ENCODE measurements around the gene MTCL3.

Gene MTCL3

GRCh38 chr6:127516662-127517273 lies 2.4 kb downstream of the MTCL3 start:
- ChIA-PET CTCF (interaction anchor here (0.6 to 1.9 kb wide), 9 partner anchors 19 to 731 kb away, joined by 3 to 5 read pairs (median 3); no protein-coding TSS in a partner anchor), POLR2A (ENCODE audit: low non-redundant PET) (no interaction called here)
- TF ChIP-seq CTCF (conservative IDR thresholded peaks at IDR 0.05; ENCODE audit: low read depth) = peak; percentile 49
- DNase-seq (ENCODE audit: low spot score) = peak; percentile 55
- H3K27ac ChIP-seq = no peak overlapping the region

- ChIA-PET POLR2A (ENCODE audit: low non-redundant PET) (no interaction called here), CTCF (interaction anchor here (0.5 to 1.9 kb wide), 10 partner anchors 18 to 791 kb away, joined by 3 to 5 read pairs (median 3); partner anchors contain the start of gene RNF146)
- peak; percentile 46 for DNase-seq (ENCODE audit: low spot score)
- no peak overlapping the region for H3K27ac ChIP-seq
- no peak for TF ChIP-seq CTCF (conservative IDR thresholded peaks at IDR 0.05; ENCODE audit: low read depth)
Measured at GRCh38 chr6:127515794-127516661, 3.1 kb downstream of the MTCL3 start.

- POLR2A ChIA-PET (ENCODE audit: low non-redundant PET) = no interaction called here
- no peak for TF ChIP-seq CTCF (conservative IDR thresholded peaks at IDR 0.05; ENCODE audit: low read depth)
- CTCF ChIA-PET = interaction anchor here (0.5 to 1.9 kb wide), 4 partner anchors 51 to 791 kb away, joined by 3 to 5 read pairs (median 4); partner anchors contain the start of gene RNF146
- no peak for DNase-seq (ENCODE audit: low spot score)
- H3K27ac ChIP-seq = no peak overlapping the region
Measured at GRCh38 chr6:127515234-127515793, 3.8 kb downstream of the MTCL3 start.

GRCh38 chr6:127514773-127515227 lies 4.3 kb downstream of the MTCL3 start:
- no peak for TF ChIP-seq CTCF (conservative IDR thresholded peaks at IDR 0.05; ENCODE audit: low read depth)
- CTCF ChIA-PET = interaction anchor here (0.6 kb wide), 1 partner anchor 577 kb away, joined by 5 read pairs; no protein-coding TSS in a partner anchor
- POLR2A ChIA-PET (ENCODE audit: low non-redundant PET) = no interaction called here
- H3K27ac ChIP-seq = no peak overlapping the region
- DNase-seq (ENCODE audit: low spot score) = no peak

- POLR2A ChIA-PET (ENCODE audit: low non-redundant PET) = no interaction called here
- TF ChIP-seq CTCF (conservative IDR thresholded peaks at IDR 0.05; ENCODE audit: low read depth) = no peak
Measured at GRCh38 chr6:127514179-127514772, 4.9 kb downstream of the MTCL3 start.

GRCh38 chr6:127513425-127513824 lies 5.7 kb downstream of the MTCL3 start:
- no peak for TF ChIP-seq CTCF (conservative IDR thresholded peaks at IDR 0.05; ENCODE audit: low read depth)
- H3K27ac ChIP-seq = no peak overlapping the region
- ChIA-PET CTCF (no interaction called here), POLR2A (ENCODE audit: low non-redundant PET) (no interaction called here)
- DNase-seq (ENCODE audit: low spot score) = no peak

More at GRCh38 chr6:127514179-127514772, 4.9 kb downstream of the MTCL3 start:
- DNase-seq (ENCODE audit: low spot score) = no peak
- no peak overlapping the region for H3K27ac ChIP-seq
- CTCF ChIA-PET = interaction anchor here (0.6 kb wide), 1 partner anchor 48 kb away, joined by 3 read pairs; no protein-coding TSS in a partner anchor

Measured in RWPE1 (cell line).